ENCODE measurements around the gene MICALL2. TPM values are rescaled to one million over a fixed set of nuclear protein-coding genes. Genes with fewer than 3 reads are reported as not detected.

The MICALL2 gene
- total RNA-seq, 1 donor from 2014 or later: 76.5 TPM

DNA sequence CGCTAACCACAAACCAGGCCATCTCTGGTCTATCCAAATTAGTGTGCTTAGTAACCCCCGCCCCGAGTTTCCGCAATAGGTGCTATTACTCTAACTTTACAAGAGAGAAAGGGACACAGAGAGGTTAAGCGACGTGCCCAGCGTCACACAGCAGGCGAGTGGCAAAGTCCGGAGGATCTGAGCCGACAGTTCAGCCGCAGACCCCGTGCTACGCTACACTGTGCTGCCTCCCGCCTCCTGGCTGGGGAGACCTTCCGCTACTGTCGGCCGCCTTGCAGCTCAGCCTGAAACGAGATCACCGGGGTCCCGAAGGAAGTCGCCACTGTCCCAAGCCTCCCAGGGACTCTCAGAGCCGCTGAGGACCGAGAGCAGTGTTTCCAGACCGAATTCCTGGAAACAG, 44.1 kb upstream of the MICALL2 start:
- intact Hi-C loops (cut with DNase I): no loop called here
- TF ChIP-seq, protein P1, sequence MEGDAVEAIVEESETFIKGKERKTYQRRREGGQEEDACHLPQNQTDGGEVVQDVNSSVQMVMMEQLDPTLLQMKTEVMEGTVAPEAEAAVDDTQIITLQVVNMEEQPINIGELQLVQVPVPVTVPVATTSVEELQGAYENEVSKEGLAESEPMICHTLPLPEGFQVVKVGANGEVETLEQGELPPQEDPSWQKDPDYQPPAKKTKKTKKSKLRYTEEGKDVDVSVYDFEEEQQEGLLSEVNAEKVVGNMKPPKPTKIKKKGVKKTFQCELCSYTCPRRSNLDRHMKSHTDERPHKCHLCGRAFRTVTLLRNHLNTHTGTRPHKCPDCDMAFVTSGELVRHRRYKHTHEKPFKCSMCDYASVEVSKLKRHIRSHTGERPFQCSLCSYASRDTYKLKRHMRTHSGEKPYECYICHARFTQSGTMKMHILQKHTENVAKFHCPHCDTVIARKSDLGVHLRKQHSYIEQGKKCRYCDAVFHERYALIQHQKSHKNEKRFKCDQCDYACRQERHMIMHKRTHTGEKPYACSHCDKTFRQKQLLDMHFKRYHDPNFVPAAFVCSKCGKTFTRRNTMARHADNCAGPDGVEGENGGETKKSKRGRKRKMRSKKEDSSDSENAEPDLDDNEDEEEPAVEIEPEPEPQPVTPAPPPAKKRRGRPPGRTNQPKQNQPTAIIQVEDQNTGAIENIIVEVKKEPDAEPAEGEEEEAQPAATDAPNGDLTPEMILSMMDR (IDR thresholded peaks at IDR 0.05): no peak
- no peak for DNase-seq (ENCODE audit: low spot score in 2 of 2)
- peaks cover 41 to 44% of the 10 kb centered on the region in 2 donors for H3K36me3 ChIP-seq
- peaks cover 10% of the 10 kb centered on the region in 2 donors for H3K4me1 ChIP-seq
- no peaks in the 10 kb centered on the region for H3K27me3 ChIP-seq
- no peak overlapping the region for H3K27ac ChIP-seq
- peak overlapping the region; percentile 79 to 93 for H3K4me3 ChIP-seq
- H3K9me3 ChIP-seq: no peaks in the 10 kb centered on the region

DNA sequence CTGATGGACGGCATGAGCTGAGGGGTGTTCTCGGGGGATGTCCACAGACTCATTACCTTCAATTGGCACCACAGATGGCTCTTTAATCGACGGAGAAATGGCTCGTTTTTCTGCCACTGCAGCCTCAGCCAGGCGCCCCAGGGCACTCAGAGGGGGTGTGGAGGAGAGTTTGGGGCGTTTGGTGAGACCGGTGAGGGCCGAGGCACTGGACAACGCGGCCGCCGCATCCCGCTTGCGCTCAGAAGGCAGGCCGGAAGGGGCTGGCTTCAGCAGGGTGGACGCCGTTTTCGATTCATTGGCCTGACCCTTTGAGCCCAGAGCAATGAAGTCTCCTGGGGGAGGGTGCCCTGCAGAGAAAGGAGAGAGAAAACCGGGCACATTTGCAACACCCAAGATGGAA, 43.6 kb upstream of the MICALL2 start:
- no peaks in the 10 kb centered on the region for H3K27me3 ChIP-seq
- H3K9me3 ChIP-seq: no peaks in the 10 kb centered on the region
- intact Hi-C loops (cut with DNase I): no loop called here
- TF ChIP-seq, protein P1 (IDR thresholded peaks at IDR 0.05): no peak
- peaks cover 10% of the 10 kb centered on the region in 2 donors for H3K4me1 ChIP-seq
- peaks cover 47 to 50% of the 10 kb centered on the region in 2 donors for H3K36me3 ChIP-seq
- no peak for DNase-seq (ENCODE audit: low spot score in 2 of 2)
- peak overlapping the region; percentile 79 to 93 for H3K4me3 ChIP-seq
- no peak overlapping the region for H3K27ac ChIP-seq

DNA sequence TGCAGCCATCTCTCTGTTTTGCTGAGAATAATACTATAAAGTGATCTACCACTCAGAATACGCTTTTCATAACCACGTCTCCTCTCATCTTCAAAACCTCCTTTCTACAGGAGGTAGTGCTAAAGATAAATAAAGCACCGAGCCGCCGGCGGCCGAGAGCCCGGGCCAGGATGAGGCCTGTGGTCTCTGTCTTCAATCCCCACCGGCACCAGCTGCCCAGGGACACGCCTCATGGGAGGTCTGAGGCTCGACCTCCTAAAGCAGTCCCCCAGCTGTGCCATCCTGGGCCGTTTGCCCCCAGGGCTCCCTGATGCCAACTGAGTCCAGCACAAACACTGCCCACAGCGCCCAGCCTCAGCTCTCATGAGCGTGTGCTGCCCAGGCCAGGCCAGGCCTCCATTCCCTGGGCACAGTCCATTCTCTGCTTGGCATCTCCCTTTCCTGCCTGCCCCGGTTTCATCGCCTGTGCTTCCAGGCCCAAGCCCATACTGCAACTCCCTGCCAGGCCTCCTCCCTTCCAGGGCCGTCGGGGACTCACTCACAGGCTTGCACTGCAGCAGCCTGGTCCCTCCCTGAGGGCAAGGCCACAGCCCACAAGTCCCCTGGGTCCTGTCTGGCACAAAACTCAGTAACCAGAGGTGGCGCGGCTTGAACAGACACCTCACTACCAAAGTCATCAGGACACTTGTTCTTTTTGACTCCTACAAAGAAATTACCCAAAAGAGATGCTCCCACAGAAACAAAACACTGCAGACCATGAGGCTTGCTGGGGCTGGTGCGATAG, 42.4 kb upstream of the MICALL2 start:
- TF ChIP-seq, protein P1 (IDR thresholded peaks at IDR 0.05): no peak
- Histone ChIP-seq H3K4me3 (no peak overlapping the region), H3K9me3 (no peaks in the 10 kb centered on the region), H3K36me3 (peaks cover 56 to 61% of the 10 kb centered on the region in 2 donors), H3K27me3 (no peaks in the 10 kb centered on the region), H3K27ac (no peak overlapping the region), H3K4me1 (peaks cover 10% of the 10 kb centered on the region in 2 donors)
- intact Hi-C loops (cut with DNase I): no loop called here
- no peak for DNase-seq (ENCODE audit: low spot score in 2 of 2)

DNA sequence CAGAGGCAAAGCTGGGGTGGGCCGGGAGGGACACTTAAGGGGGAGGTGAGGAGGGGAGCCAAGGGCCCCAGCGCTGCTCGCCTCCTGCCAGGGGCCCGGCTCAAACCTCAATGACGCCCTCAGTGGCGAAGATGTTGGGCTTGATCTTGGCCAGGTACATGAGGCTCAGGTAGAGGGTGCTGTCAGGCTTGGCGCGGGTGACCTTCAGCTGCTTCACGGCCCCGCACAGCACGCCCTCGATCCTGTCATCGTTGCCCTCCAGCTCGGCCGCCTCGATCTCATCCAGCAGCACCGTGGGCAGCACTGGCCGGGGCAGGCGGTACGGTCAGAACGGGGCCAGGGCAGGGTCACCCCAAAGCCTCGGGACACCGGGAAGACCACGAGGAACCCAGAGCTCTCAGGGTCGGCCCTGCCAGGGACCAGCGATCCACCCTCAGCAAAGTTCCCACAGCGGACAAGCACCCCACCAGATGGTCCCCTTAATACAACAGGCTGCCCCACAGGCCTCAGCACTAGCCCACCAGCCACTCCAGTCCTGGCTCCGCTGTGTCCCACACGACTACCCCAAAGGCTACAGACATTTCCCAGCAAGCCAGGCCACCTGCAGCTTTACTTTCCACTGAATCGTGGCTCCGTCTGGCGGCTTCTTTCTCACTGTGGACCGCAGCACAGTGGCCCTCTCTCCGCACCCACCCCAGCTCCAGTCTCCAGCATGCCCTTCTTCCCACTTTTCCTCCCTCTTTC, 41.0 kb upstream of the MICALL2 start:
- no peak for DNase-seq (ENCODE audit: low spot score in 2 of 2)
- TF ChIP-seq, protein P1 (IDR thresholded peaks at IDR 0.05): no peak
- Histone ChIP-seq H3K4me3 (no peak overlapping the region), H3K9me3 (no peaks in the 10 kb centered on the region), H3K27ac (no peak overlapping the region), H3K27me3 (no peaks in the 10 kb centered on the region), H3K4me1 (peaks cover 10% of the 10 kb centered on the region in 2 donors), H3K36me3 (peaks cover 65 to 76% of the 10 kb centered on the region in 2 donors)
- intact Hi-C loops (cut with DNase I): no loop called here

GRCh38 chr7:1499367-1500029, 40.2 kb upstream of the MICALL2 start:
- Histone ChIP-seq H3K27me3 (no peaks in the 10 kb centered on the region), H3K36me3 (peaks cover 72 to 83% of the 10 kb centered on the region in 2 donors), H3K4me1 (peaks cover 10% of the 10 kb centered on the region in 2 donors), H3K9me3 (no peaks in the 10 kb centered on the region), H3K4me3 (no peak overlapping the region), H3K27ac (no peak overlapping the region)
- intact Hi-C loops (cut with DNase I): no loop called here
- TF ChIP-seq, protein P1 (IDR thresholded peaks at IDR 0.05): no peak
- DNase-seq (ENCODE audit: low spot score in 2 of 2): no peak
